Fibroblast of skin of left biceps (primary cell): ENCODE measurements around the gene FERD3L.

Source experiments
- DNase-seq, 2 experiments: peaks; one replicate each; pipeline ENCODE4 v3.0.0-alpha.2; 2013; ENCODE audit warnings: low read depth in 2 of 2

The FERD3L gene

GRCh38 chr7:19099924-19100323 is 45.3 kb downstream of the FERD3L start:
- DNase-seq, result no peak

GRCh38 chr7:19099194-19099593 is 46.0 kb downstream of the FERD3L start:
- no peak for DNase-seq

DNA sequence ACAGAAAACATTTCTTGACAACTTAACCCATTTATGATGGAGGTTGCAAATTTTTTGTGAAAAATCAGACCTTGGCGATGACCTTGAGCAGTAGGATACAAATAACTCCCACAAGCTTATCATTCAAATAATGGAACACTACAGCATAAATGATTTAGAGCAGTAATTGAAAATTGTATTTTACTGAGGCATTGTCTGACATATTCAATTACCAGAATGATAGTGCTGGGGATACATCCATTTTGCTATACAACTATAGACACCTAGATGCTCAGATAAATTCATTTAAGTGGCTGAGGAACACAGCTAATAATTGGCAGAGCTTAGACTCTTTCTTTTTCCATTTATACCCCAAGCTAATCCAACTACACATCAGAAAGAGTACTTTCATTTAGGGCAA is 46.7 kb downstream of the FERD3L start:
- no peak for DNase-seq

DNA sequence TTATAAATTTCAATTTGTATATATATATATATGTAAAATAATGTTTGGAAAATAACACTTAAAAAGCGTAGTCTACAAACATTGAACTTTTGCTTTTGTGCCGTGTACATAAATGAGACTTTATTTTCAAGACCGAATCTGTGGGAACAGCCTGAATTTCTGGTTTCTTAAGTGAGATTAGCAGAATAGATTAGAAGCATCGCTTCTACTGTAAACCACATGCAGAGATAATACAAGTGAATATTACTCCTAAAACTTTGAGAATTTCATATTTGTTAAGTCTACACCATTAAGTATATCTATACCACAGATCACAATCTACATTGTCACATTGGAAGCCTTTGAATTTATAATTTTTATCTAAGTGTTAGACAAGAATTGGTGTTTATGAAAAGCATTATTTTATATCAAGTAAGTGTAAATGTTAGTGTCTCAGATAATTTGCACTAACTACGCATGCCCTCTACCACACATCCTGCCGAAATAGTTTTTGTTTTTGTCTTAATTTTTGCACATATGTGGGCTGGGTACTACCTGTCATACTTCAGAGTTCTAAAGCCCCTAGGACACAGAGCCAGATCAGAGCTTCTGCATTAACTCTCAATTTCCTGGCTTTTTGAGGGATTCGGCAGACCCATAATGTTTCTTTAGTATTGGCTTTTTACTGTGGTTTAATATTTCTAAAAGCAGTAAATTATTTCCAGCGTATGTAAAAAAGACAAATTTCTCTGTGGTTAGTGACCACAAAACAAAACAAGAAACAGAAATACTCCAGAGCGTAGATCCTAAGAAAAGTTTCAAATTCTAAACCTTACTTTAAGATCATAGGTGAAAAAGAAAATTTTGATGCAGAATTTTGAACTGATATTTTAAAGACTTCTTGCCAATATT is 47.8 kb downstream of the FERD3L start:
- no peak for DNase-seq

GRCh38 chr7:19095353-19095860 is 49.8 kb downstream of the FERD3L start:
- DNase-seq, result no peak
